Stimulated activated CD4-positive, alpha-beta T cell treated with anti-CD3 and anti-CD28 coated beads, Interleukin-1b, Interleukin-23, amount 100 ng/mL, for 24 hours (primary cell): Measurements from ENCODE around the gene TROAP.
A peak's percentile ranks its signal among the peaks of the same experiment; 100 is the strongest.
"Not testable (repeated sequence)": the region's sequence is repeated elsewhere in the genome, so short reads cannot be mapped to it uniquely, and the experiment has no call there.

Experiments
- DNase-seq, 4 experiments: peaks; one replicate each; pipeline ENCODE4 v3.0.0-alpha.2; 2020; ENCODE audit warnings: low read depth in 4 of 4, low spot score in 1 of 4

Gene TROAP, protein sequence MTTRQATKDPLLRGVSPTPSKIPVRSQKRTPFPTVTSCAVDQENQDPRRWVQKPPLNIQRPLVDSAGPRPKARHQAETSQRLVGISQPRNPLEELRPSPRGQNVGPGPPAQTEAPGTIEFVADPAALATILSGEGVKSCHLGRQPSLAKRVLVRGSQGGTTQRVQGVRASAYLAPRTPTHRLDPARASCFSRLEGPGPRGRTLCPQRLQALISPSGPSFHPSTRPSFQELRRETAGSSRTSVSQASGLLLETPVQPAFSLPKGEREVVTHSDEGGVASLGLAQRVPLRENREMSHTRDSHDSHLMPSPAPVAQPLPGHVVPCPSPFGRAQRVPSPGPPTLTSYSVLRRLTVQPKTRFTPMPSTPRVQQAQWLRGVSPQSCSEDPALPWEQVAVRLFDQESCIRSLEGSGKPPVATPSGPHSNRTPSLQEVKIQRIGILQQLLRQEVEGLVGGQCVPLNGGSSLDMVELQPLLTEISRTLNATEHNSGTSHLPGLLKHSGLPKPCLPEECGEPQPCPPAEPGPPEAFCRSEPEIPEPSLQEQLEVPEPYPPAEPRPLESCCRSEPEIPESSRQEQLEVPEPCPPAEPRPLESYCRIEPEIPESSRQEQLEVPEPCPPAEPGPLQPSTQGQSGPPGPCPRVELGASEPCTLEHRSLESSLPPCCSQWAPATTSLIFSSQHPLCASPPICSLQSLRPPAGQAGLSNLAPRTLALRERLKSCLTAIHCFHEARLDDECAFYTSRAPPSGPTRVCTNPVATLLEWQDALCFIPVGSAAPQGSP

DNA sequence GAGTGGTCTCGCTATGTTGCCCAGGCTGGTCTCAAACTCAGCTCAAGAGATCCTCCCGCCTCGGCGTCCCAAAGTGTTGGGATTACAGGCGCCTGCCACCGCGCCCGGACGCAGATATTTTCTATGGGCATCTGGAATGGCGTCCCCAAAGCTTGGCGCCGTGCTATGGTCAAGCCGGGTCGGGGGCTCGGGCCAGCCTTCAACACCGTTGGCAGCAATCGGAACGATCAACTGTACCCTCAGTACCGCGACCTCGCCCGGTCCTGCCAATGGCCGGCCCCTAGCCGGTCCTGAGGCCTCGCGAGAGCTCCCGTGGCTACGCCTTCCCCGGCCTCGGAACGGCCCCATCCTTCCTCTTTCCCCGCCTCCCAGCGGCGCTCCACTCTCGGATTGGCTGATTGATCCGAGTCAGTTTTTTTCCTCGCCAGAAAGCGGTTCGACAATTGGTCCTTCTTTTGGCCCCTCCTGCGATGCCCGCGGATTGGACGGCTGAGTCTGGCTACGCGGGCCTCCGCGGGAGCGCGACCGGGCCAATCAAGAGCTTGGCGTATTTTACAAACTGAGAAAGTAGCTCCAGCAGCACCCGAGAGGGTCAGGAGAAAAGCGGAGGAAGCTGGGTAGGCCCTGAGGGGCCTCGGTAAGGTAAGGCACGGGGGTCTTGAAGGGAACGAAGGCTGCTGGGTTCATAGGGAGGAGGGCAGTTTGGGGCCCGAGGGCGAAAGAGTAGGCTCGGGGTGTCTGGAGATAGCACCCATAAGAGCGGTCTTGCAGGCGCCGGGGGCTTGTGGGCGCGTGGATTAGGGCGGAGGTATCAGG is at the start of gene TROAP:
TROAP (plus strand) TSS at position 548 of the 816 bp plus-strand sequence. CDS start 354 bp downstream, outside the sequence.
- DNase-seq, result peak; percentile 89 to 95 (median 92)

DNA sequence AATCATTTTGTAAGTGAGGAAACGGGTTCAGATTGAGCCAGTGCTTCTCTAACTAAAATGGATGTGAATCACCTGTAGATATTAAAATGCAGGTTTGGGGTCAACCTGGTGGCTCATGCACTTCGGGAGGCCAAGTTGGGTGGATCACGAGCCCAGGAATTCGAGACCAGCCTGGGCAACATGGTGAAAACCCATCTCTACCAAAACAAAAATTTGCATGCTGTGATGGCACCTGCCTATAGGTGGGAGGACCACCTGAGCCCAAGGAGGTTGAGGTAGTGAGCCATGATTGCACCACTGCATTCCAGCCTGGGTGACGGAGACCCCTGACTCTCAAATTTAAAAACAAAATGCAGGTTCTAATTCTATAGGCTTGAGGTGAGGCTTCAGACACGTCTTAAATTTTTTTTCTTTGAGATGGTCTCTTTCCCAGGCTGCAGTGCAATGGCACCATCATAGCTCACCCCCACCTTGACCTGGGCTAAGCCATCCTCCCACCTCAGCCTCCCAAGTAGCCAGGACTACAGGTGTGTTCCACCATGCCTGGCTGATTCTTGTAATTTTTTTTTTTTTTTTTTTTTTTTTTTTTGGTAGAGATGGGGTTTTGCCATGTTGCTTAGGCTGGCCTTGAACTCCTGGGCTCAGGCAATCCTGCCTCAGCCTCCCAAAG is 49.2 kb upstream of the TROAP start:
- no peak for DNase-seq

DNA sequence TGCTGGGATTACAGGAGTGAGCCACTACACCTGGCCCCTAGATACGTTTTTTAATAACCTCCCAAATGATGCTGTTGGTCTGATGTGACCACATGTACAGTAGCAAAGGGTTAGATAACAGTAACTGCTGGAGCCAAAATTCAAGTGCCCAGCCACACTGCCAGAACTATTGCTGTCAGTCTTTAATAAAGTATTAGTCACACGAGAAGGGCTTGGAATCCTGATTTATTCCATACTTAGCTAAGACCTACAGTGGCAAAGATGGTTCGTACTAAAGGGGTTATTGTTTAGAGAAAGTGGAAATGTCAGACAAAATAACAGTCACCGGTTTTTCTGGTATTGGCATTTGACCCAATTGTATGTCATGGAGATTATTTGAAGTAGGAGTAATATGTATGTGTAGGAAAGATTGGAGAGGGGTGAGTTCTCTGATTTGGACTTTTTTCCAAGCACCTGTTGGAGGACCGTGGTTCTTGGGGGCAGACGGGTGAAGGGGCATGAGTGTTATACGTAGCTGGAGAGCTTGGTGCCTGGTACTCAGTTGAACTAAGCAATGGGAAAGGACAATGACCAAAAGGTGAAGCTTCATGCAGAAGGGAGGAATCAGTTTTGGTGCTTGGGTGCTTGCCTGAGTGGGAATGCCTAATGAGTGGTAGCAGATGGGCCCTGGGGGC is 48.5 kb upstream of the TROAP start:
- no peak for DNase-seq

DNA sequence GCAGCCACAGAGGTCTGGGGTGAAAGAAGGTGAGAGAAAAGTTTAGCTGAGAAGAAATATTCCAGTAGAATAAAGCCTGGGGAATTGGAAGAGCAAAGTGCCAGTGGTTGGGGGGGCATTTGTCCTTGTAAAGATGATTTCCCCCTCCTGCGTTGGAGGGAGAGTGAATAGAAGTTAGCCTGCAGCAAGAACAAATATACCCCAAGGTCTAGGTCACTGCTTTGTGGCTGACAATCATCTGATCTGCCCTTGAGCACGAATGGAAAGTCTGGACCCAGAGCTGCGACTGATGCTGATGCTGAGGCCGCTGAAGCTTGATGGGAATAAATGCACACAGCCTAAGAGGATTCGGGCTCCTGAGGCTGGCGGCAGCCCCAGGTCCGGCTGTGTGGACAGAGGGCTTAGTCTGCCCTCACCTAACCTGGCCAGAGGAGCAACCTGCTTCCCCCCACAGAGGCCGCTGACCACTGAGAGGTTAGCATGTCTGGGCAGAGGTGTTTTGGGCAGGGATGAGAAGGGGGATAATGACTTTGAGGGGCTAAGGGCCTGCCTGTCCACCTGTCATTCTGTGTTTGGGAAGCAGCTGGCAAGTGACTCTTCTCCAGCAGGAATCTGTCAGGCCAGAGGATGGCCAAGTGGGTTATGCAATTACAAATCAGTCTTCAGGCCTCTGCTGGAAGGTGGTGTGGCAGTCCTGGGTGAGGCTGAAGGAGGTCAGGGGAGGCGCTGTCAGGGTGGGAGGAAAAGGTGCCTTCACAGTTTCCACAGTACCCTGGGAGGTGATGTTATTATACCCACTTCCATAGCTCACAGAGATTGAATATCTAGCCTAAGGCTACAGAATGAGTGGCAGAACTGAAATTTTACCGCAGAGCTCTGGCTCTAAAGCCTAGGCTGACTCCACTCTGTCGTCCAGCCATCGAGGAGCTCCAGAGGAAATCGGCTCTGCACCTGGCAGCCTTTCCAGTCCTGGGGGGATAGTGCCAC is 46.5 kb upstream of the TROAP start:
- no peak for DNase-seq

DNA sequence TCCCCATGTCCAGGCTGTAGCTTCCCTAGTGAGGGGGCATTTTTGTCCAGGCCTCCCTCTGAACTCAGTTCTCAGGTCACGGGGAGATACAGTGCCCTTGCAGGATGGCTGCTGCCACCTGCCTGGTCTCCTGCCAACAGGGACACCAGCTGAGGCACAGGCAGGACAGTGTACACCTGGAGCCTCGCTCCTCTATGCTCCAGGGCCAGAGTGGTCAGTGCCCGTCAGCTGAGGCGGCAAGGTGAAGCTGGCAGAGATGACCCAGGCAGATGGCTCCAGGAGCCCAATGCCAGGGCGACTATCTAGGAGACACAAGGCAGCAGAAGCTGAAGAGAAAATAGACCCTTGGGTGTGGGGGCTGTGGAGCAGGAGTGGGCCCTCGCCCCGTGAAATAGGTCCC is 45.6 kb upstream of the TROAP start:
- no peak for DNase-seq

DNA sequence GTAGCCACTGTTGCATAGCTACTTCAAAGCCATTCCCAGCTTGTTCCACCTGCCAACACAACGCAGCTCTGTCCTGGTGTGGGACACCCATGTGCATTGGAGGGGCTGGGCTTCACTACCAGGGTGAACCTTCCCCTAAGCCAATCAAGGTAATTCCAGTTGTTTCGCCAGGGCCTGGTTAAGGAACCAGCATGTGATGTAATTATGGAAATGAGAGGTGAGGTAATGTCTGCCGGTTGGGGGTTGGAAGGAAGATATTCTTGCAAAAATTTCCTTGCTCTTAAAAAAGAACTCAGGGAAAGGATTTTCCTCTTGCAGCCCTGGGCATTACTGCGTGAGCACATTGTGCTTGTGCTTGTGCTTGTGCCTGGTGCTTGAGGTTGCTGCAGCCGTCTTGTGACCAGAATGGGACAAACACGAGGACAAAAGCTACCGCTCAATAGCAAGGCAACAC is 43.3 kb upstream of the TROAP start:
- no peak for DNase-seq

DNA sequence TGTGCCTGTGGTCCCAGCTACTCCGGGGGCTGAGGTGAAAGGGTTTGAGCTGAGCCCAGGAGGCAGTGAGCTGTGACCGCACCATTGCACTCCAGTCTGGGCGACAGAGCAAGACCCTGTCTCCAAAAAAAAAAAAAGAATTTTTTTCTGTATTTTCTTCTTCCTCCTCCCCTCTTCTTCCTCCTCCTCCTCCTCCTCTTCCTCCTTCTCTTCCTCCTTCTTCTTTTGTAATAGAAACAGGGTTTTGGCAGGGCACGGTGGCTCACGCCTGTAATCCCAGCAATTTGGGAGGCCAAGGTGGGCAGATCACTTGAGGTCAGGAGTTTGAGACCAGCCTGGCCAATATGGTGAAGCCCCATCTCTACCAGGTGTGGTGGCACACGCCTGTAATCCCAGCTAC is 42.5 kb upstream of the TROAP start:
- DNase-seq, result not testable (repeated sequence)

DNA sequence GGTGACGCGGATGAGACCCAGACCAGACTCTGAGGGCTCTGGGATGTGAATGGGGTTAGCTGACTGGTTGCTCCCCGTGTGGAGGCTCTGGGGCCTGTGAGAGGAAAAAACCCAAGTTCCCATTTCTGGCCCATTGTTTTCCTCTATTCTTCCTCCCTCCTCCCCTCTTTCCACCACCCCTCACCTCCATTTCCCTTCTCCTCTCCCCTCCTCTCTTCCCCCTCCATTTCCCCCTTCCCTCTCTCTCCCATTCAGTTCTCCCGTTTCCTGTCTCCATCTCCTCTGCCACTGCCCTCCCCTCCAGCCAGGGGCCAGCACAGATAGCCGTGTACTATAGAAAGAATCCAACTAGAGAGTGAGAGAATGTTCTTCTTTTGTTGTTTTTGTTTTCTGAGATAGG is 40.8 kb upstream of the TROAP start:
- no peak for DNase-seq

DNA sequence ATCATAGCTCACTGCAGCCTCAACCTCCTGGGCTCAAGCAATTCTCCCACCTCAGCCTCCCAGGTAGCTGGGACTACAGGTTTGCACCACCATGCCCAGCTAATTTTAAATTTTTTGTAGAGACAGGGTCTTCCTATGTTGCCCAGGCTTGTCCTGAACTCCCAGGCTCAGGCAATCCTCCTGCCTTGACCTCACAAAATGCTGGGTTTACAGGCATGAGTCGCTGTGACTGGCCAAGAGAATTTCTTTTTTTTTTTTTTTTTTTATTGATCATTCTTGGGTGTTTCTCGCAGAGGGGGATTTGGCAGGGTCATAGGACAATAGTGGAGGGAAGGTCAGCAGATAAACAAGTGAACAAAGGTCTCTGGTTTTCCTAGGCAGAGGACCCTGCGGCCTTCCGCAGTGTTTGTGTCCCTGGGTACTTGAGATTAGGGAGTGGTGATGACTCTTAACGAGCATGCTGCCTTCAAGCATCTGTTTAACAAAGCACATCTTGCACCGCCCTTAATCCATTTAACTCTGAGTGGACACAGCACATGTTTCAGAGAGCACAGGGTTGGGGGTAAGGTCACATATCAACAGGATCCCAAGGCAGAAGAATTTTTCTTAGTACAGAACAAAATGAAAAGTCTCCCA is 40.2 kb upstream of the TROAP start:
- not testable (repeated sequence) for DNase-seq

DNA sequence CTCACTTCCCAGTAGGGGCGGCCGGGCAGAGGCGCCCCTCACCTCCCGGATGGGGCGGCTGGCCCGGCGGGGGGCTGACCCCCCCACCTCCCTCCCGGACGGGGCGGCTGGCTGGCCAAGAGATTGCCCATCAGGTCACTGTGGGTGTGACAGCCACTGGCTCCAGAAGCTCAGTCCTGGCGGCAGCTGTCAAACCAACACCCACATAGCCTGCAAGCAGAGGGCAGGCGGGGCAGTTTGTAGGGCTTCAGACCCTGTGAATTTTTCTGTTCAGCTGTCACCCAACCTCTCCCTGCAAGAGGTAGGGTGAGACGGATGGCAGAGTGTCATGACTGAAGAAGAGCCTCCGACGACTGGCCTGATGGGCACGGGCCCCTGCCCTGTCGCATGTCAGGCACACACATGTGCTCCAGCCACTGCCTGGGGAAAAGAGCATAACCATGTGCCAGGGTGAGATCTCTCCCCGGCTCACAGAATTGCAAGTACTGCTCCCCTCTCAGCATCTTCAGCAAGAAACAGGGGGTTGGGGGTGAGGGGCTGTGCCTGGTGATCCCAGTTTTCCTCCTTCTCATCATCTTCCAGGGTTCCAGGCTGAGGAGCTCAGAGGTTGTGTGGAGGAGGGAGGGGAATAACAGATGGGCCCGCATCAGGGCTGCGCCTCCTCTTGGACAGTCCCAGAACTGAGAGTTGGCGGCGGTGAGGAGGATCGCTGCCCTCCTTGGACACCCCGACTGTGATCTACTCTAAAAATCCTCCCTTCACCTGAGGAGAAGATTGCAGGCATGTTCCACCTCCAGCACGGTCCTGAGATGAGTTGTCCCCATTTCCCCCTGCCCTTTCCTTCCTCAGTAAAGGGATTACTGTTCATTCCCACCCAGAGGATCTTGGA is 39.3 kb upstream of the TROAP start:
- no peak for DNase-seq

DNA sequence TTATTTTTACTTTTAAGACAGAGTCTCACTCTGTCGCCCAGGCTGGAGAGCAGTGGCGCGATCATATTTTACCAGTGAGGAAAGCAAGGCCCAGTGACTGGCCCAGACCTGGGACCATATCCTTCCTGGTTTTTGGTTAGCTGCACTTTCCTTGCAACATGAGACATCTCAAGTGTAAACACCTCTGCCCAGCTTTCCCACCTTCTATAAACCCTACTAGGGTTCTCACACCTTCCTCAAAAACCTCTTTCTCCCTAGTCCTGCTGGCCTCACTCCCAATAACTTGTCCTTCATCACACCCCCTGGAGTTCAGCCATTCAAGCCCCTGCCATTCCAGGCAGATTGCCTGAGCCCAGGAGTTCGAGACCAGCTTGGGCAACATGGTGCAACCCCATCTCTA is 38.4 kb upstream of the TROAP start:
- no peak for DNase-seq

DNA sequence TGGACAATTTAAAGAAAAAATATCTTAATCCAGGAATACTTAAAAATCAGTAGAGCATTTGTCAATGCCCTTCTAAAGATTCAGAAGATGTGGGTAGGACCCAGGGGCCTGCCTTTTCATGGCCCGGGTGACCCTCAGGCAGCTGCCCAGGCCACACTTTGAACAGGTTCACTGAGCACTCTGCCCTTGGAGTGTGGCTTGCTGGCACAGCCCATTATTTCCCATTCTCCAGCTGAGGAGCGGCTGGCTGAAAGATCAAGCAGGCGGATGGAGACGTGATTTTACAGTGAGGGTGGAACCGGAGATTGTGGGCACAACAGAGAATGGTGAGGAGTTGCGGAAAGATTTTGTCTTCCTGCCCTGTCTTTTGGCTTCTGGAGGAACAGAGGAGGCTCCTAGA is 35.2 kb upstream of the TROAP start:
- DNase-seq, result no peak

DNA sequence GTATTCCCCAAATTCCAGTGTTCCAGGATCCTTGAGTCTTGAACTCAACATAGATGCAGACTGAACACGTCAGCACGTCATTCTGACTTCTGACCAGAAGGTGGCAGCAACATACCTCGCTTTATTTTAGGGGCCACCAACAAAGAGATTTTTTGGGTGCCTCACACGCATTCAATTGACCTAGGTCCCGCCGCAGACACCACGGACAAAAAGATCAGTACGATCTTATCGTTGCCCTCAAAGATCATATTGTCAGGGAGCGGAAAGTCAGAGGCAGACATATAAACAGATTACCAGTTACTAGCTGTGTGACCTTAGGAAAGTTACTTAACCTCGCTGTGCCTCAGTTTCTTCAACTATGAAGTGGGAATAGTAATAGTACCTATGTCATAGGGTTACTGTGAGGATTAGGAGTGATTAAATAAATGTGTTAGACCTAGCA is 34.6 kb upstream of the TROAP start:
- peak; percentile 41 to 48 (median 43) for DNase-seq

DNA sequence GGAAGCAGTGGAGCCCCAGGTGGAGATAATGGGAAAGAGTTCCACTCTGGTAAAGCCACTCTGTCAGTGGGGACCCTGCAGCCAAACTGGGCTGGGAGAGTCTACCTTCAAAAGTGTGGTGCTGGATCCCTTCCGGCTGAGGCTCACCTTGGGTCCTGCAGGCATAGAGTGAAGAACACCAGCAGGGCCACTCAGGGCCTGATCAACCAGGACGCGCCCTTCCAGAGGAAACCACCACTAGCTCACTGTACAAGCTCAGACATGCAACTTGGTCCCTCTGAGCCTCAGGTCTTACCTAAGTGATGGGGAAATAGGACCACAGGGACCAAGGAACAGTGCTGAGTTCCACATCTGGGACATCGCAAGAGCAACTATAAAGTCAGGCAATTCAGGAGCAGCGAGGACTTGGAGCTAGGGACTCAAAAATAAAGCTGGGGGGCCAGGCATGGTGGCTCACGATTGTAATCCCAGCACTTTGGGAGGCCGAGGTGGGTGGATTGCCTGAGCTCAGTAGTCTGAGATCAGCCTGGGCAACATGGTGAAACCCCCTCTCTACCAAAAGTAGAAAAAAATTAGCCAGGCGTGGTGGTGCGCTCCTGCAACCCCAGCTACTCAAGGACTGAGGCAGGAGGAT is 34.0 kb upstream of the TROAP start:
- no peak for DNase-seq

DNA sequence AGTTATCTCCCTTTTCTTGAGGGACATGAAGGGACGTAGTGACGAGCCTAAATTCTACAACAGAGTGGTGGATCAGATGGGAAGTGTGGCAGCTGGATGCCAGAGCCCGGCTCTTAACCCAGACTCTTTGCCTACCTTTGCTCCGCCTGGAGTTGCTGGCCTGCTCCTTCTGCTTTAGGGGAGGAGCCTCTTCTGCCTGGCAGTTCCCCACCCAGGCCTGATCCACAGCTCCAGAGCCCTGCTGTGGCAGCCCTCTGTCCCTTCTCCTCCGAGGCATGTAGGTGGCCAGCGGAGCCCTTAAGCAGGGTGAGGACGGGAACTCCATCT is 30.4 kb upstream of the TROAP start:
- DNase-seq, result no peak

DNA sequence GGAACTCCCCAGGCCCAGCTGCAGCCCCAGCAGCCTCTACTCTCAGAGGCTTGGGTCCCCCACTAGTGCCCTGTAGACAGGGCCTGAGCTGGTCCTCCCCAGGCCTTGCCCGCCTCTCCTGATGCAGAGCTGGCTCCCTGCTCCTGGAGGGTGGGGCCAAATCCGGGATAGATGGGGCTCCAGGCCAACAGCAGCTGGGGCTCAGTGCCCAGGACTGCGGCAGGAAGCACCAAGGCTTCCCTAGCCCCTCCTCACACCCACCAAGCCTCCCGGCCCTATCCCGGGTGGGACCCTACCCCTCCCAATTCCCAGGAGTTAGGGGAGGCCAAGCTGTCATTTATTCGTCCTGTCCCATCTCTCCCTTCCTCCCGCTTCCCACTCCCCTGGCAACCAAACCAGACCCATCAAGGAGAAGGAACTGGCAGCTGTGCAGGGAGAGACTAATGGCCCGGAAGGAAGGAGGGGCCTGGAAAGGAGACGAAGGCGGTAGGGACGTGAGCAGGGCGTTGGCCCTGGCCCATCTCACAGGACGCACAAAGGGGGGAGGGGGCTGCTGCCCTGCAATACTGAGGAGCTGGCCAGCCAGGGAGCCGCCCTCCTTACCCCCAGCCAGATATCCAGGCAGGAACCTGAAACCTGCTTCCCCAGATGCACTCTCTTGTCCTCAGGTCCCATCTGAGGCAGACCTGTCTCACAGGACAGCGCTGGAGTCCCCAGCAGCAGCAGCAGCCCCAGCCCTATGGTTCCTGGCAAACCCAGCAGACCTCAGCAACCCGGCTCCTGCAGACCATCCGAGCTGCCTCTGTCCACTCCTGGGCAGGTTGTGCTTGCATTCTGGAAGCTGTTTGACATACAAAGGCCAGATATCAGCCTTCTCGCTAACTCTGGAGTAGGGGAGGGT is 29.7 kb upstream of the TROAP start:
- no peak for DNase-seq
